ENCODE data around the gene PIGS. TPM values are rescaled to one million over a fixed set of nuclear protein-coding genes. Genes with fewer than 3 reads are reported as not detected.
"Not testable (repeated sequence)": the region's sequence is repeated elsewhere in the genome, so short reads cannot be mapped to it uniquely, and the experiment has no call there.

PIGS gene
- total and polyA plus RNA-seq, 2 of the 13 experiments (the other 11 are each of a cell fraction or from before 2014, with no cell fraction given), result 31.7 to 42.6 TPM

DNA sequence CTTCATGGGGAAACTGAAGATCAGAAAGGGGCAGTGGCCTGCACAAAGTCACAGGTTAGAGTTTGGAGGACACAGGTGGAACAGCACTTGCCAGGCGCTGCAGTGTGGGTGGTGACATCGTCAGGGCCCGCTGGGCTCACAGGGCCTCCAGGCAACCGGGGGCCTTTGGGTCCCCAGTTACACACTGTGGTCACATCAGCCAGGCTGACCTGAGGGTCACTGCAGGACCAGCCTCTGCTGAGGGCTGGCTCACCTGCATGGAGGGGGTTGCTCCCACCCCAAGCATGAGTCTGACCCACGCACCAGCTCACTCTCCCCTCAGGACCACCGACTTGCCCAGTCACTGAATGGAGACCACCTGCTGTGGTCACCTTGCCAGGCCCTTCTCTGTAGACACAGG lies 48.1 kb downstream of the PIGS start (continued):
- TF ChIP-seq, protein P1, sequence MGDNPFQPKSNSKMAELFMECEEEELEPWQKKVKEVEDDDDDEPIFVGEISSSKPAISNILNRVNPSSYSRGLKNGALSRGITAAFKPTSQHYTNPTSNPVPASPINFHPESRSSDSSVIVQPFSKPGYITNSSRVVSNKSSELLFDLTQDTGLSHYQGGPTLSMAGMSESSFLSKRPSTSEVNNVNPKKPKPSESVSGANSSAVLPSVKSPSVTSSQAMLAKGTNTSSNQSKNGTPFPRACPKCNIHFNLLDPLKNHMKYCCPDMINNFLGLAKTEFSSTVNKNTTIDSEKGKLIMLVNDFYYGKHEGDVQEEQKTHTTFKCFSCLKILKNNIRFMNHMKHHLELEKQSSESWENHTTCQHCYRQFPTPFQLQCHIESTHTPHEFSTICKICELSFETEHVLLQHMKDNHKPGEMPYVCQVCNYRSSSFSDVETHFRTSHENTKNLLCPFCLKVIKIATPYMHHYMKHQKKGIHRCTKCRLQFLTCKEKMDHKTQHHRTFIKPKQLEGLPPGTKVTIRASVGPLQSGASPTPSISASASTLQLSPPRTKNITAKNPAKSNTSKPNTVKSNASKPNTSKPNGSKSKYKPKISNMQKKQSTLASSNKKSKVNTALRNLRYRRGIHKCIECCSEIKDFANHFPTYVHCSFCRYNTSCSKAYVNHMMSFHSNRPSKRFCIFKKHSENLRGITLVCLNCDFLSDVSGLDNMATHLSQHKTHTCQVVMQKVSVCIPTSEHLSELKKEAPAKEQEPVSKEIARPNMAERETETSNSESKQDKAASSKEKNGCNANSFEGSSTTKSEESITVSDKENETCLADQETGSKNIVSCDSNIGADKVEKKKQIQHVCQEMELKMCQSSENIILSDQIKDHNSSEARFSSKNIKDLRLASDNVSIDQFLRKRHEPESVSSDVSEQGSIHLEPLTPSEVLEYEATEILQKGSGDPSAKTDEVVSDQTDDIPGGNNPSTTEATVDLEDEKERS (CRISPR knock-in tag; IDR thresholded peaks at IDR 0.05), result no peak
- TF ChIP-seq ZNF101 (CRISPR knock-in tag; IDR thresholded peaks at IDR 0.05; ENCODE audit: borderline replicate concordance, low read depth) (no peak), SMARCE1 (IDR thresholded peaks at IDR 0.05; ENCODE audit: borderline replicate concordance) (no peak), AGO2 (optimal IDR thresholded peaks at IDR 0.05; ENCODE audit: low read depth, low read length) (no peak), ZMAT3 (CRISPR knock-in tag; conservative IDR thresholded peaks at IDR 0.05) (no peak), CERS6 (CRISPR knock-in tag; IDR thresholded peaks at IDR 0.05) (no peak), HOMEZ (CRISPR knock-in tag; IDR thresholded peaks at IDR 0.05; ENCODE audit: low read depth) (no peak), TCF12 (IDR thresholded peaks at IDR 0.05) (no peak), TCF12 (CRISPR knock-in tag; IDR thresholded peaks at IDR 0.05) (no peak)
- TF ChIP-seq, protein P2, sequence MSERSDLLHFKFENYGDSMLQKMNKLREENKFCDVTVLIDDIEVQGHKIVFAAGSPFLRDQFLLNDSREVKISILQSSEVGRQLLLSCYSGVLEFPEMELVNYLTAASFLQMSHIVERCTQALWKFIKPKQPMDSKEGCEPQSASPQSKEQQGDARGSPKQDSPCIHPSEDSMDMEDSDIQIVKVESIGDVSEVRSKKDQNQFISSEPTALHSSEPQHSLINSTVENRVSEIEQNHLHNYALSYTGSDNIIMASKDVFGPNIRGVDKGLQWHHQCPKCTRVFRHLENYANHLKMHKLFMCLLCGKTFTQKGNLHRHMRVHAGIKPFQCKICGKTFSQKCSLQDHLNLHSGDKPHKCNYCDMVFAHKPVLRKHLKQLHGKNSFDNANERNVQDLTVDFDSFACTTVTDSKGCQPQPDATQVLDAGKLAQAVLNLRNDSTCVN (CRISPR knock-in tag; IDR thresholded peaks at IDR 0.05; ENCODE audit: borderline replicate concordance), result no peak
- TF ChIP-seq, protein P3, sequence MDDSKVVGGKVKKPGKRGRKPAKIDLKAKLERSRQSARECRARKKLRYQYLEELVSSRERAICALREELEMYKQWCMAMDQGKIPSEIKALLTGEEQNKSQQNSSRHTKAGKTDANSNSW (CRISPR knock-in tag; IDR thresholded peaks at IDR 0.05; ENCODE audit: borderline replicate concordance), result no peak

DNA sequence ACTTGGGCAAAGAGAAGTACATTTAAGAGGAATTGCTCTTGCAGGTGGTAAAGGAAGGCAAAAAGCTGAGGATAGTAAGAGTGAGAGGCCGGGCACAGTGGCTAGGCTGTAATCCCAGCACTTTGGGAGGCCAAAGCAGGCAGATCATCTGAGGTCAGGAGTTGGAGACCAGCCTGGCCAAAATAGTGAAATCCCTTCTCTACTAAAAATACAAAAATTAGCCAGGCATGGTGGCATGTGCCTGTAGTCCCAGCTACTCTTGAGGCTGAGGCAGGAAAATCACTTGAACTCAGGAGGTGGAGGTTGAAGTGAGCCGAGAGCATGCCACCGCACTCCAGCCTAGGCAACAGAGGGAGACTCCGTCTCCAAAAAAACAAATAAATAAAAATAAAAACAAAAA lies 49.0 kb downstream of the PIGS start:
- BruUV-seq (replicated peaks); in situ Hi-C loops (cut with HindIII; ENCODE audit: extremely low pct_ligation_motif_present, low pct_unique_long_range_greater_than_20kb); H3K4me3 ChIP-seq (replicated peaks in 1 of 3; ENCODE audit: insufficient read depth in 1 of 3, low read depth in 2 of 3, low read length in 3 of 3); H3K9ac ChIP-seq (ENCODE audit: insufficient read depth, low read depth, low read length); CTCF ChIA-PET (ENCODE audit: low intra/inter-chr PET ratio, low total read pairs); H3K79me2 ChIP-seq (ENCODE audit: insufficient read depth, low read length); POLR2A ChIA-PET; FAIRE-seq; intact Hi-C loops (cut with micrococcal nuclease; ENCODE audit: unreplicated experiment); H4K20me1 ChIP-seq (ENCODE audit: insufficient read depth, low read length); DNase-seq (ENCODE audit: low spot score); H3K4me2 ChIP-seq (ENCODE audit: low read depth, low read length); H3K9me3 ChIP-seq (ENCODE audit: low read length); ATAC-seq; H3K36me3 ChIP-seq (replicated peaks in 1 of 2; ENCODE audit: control insufficient read depth in 1 of 2, insufficient read depth in 2 of 2, low read length in 2 of 2); H2AFZ ChIP-seq (ENCODE audit: low read length); H3K27ac ChIP-seq (ENCODE audit: extremely low read length, insufficient read depth, low read length): not testable (repeated sequence)
- Histone ChIP-seq H3K27me3 (ENCODE audit: control insufficient read depth in 1 of 2, insufficient read depth in 2 of 2, low read length in 2 of 2) (peaks cover 4 to 42% of the 10 kb centered on the region in 2 experiments), H3K4me1 (ENCODE audit: insufficient read depth, low read length) (peaks cover 35% of the 10 kb centered on the region)
- WGBS (ENCODE audit: low lambda C conversion rate), result 66% methylated on average over 4 of the region's 4 CpGs
